HepG2 (cell line): ENCODE measurements around the gene GPS1. TPM values are rescaled to one million over a fixed set of nuclear protein-coding genes. Genes with fewer than 3 reads are reported as not detected.

Experiments
- ATAC-seq: fragments of 200-7000 bp; cut with Tn5 transposase; 3 replicates; pipeline ENCODE4 v1.9.1; 2020; ENCODE audit warnings: mild to moderate bottlenecking, moderate library complexity
- BruUV-seq: library from RNA; stranded (reverse); fragments of 400-500 nt; replicated peaks from 2 replicates; lab custom pipeline; 2021; lab: Mats Ljungman, UMichigan
- CTCF ChIA-PET: fragments of 300-600 bp; formaldehyde crosslinking; extraction: SDS; loops from one replicate; lab custom pipeline; 2021; ENCODE audit warnings: low total read pairs, inconsistent platforms, low intra/inter-chr PET ratio; lab: Yijun Ruan, JAX
- POLR2A ChIA-PET: fragments of 350-600 bp; sonication (Branson Sonifier 250); formaldehyde crosslinking; loops from one replicate; lab custom pipeline; 2020; ENCODE audit warnings: antibody characterized with exemption, inconsistent platforms; lab: Yijun Ruan, JAX
- DNase-seq: peaks from one replicate; pipeline ENCODE4 v3.0.0-alpha.2; 2015; ENCODE audit warnings: low spot score
- FAIRE-seq: peaks from 3 replicates; lab custom pipeline; 2011; peaks lifted over from hg19 to GRCh38; lab: Jason Lieb, UNC
- H2AFZ ChIP-seq: one replicate; pipeline ENCODE4 v1.6.1; 2011; ENCODE audit warnings: low read length, inconsistent platforms
- H3K27ac ChIP-seq: fragments of 300-600 bp; 3 replicates; pipeline ENCODE4 v1.8.0; 2011; ENCODE audit warnings: mixed run types, mild to moderate bottlenecking, mixed read lengths, low read length, inconsistent platforms; ENCODE audit not compliant: insufficient read depth; ENCODE audit errors: extremely low read length
- H3K27me3 ChIP-seq, 2 experiments: fragments of 200-600 bp in 1 of 2; 2 replicates in 1 of 2; 3 replicates in 1 of 2; pipeline versions ENCODE4 v1.6.0 to v1.8.0; 2011; ENCODE audit warnings: low read length in 2 of 2, mild to moderate bottlenecking in 2 of 2, moderate library complexity in 2 of 2, inconsistent platforms in 1 of 2; ENCODE audit not compliant: insufficient read depth in 2 of 2, control insufficient read depth in 1 of 2
- H3K36me3 ChIP-seq, 2 experiments: fragments of 200-600 bp in 1 of 2; replicated peaks in 1 of 2; 2 replicates in 1 of 2; 3 replicates in 1 of 2; pipeline versions ENCODE4 v1.5.1 to v1.8.0; 2011; ENCODE audit warnings: low read length in 2 of 2, inconsistent platforms in 1 of 2; ENCODE audit not compliant: insufficient read depth in 2 of 2, control insufficient read depth in 1 of 2
- H3K4me1 ChIP-seq: 2 replicates; pipeline ENCODE4 v1.5.1; 2012; ENCODE audit warnings: low read length, inconsistent platforms; ENCODE audit not compliant: insufficient read depth
- H3K4me2 ChIP-seq: 2 replicates; pipeline ENCODE4 v1.6.0; 2011; ENCODE audit warnings: low read depth, low read length, inconsistent platforms
- H3K4me3 ChIP-seq, 3 experiments: fragments of 200-600 bp in 1 of 3; sonication (generic), shearing (Covaris generic) in 1 of 3; replicated peaks in 1 of 3; 2 replicates each; pipeline ENCODE4 v1.5.1; 2011 to 2016; ENCODE audit warnings: low read length in 3 of 3, inconsistent platforms in 2 of 3, low read depth in 2 of 3, mild to moderate bottlenecking in 2 of 3, control low read depth in 1 of 3, mixed read lengths in 1 of 3; ENCODE audit not compliant: insufficient read depth in 1 of 3
- H3K79me2 ChIP-seq: one replicate; pipeline ENCODE4 v1.6.1; 2011; ENCODE audit warnings: low read length, inconsistent platforms; ENCODE audit not compliant: insufficient read depth
- H3K9ac ChIP-seq: 2 replicates; pipeline ENCODE4 v1.6.0; 2011; ENCODE audit warnings: mild to moderate bottlenecking, low read depth, low read length, inconsistent platforms; ENCODE audit not compliant: insufficient read depth
- H3K9me3 ChIP-seq: 2 replicates; pipeline ENCODE4 v1.5.1; 2012; ENCODE audit warnings: mild to moderate bottlenecking, low read length
- H4K20me1 ChIP-seq: 2 replicates; pipeline ENCODE4 v1.6.0; 2011; ENCODE audit warnings: inconsistent platforms, mild to moderate bottlenecking, low read length, moderate library complexity; ENCODE audit not compliant: insufficient read depth
- BHLHE40 ChIP-seq: IDR thresholded peaks from 2 replicates; pipeline ENCODE4 v1.6.1; 2011; ENCODE audit warnings: low read length, improper control_type of control experiment
- CBX1 ChIP-seq: IDR thresholded peaks from one replicate; pipeline ENCODE4 v1.6.1; 2016; ENCODE audit warnings: antibody characterized with exemption, low read depth
- GABPA ChIP-seq, 2 experiments: IDR thresholded peaks; 2 replicates each; pipeline ENCODE4 v1.6.1; 2011 to 2016; ENCODE audit warnings: low read depth in 2 of 2, low read length in 1 of 2, missing biosample characterization in 1 of 2, missing genetic modification characterization in 1 of 2
- HMGXB4 ChIP-seq, 2 experiments: sonication (generic) in 1 of 2; formaldehyde crosslinking in 1 of 2; IDR thresholded peaks; 2 replicates each; pipeline versions ENCODE4 v1.4.0 to v1.6.1; 2018 to 2020; ENCODE audit warnings: missing genetic modification reagents in 2 of 2, borderline replicate concordance in 1 of 2, low read depth in 1 of 2, mild to moderate bottlenecking in 1 of 2, missing biosample characterization in 1 of 2
- HNRNPK ChIP-seq: fragments of 200-400 bp; formaldehyde crosslinking; IDR thresholded peaks from 2 replicates; pipeline ENCODE4 v1.6.1; 2018; ENCODE audit warnings: low read length, low read depth, moderate library complexity, mild to moderate bottlenecking; ENCODE audit not compliant: poor library complexity, severe bottlenecking
- IKZF4 ChIP-seq: sonication (generic); formaldehyde crosslinking; IDR thresholded peaks from 2 replicates; pipeline ENCODE4 v1.5.1; 2020; ENCODE audit warnings: borderline replicate concordance, mild to moderate bottlenecking, low read depth, missing genetic modification reagents; ENCODE audit errors: not compliant biosample characterization
- JARID2 ChIP-seq: sonication (generic); formaldehyde crosslinking; IDR thresholded peaks from 2 replicates; pipeline ENCODE4 v1.8.1; 2023; ENCODE audit warnings: missing genetic modification reagents, inconsistent platforms; ENCODE audit not compliant: insufficient replicate concordance
- KDM5B ChIP-seq: sonication (generic); formaldehyde crosslinking; IDR thresholded peaks from 2 replicates; pipeline ENCODE4 v1.4.0; 2020; ENCODE audit warnings: missing genetic modification reagents, mild to moderate bottlenecking, borderline replicate concordance
- MTA3 ChIP-seq: sonication (generic); formaldehyde crosslinking; IDR thresholded peaks from 2 replicates; pipeline ENCODE4 v1.4.0; 2020; ENCODE audit warnings: missing genetic modification reagents
- PBX2 ChIP-seq: IDR thresholded peaks from 2 replicates; pipeline ENCODE4 v1.6.1; 2016; ENCODE audit warnings: control low read depth
- REXO4 ChIP-seq: sonication (generic); formaldehyde crosslinking; IDR thresholded peaks from 2 replicates; pipeline ENCODE4 v1.8.0; 2022; ENCODE audit warnings: missing genetic modification reagents, mild to moderate bottlenecking, borderline replicate concordance
- ZNF292 ChIP-seq: sonication (generic); formaldehyde crosslinking; IDR thresholded peaks from 2 replicates; pipeline ENCODE4 v1.8.1; 2022; ENCODE audit warnings: mild to moderate bottlenecking, low read depth, missing genetic modification reagents, borderline replicate concordance
- ZNF34 ChIP-seq: sonication (generic); formaldehyde crosslinking; IDR thresholded peaks from 2 replicates; pipeline ENCODE4 v1.4.0; 2020; ENCODE audit warnings: mild to moderate bottlenecking, missing genetic modification reagents, borderline replicate concordance
- ZNF552 ChIP-seq: sonication (generic); formaldehyde crosslinking; IDR thresholded peaks from 2 replicates; pipeline ENCODE4 v1.9.0; 2022; ENCODE audit warnings: missing genetic modification reagents, mild to moderate bottlenecking, borderline replicate concordance
- ZNF562 ChIP-seq: sonication (generic); formaldehyde crosslinking; IDR thresholded peaks from 2 replicates; pipeline ENCODE4 v1.8.0; 2022; ENCODE audit warnings: missing genetic modification reagents, borderline replicate concordance
- ZNF563 ChIP-seq: sonication (generic); formaldehyde crosslinking; IDR thresholded peaks from 2 replicates; pipeline ENCODE4 v1.8.0; 2022; ENCODE audit warnings: mild to moderate bottlenecking, moderate library complexity, missing genetic modification reagents
- ZNF776 ChIP-seq: sonication (generic); formaldehyde crosslinking; IDR thresholded peaks from 2 replicates; pipeline ENCODE4 v1.4.0; 2020; ENCODE audit warnings: mild to moderate bottlenecking, missing genetic modification reagents
- ZNF790 ChIP-seq: sonication (generic); formaldehyde crosslinking; IDR thresholded peaks from 2 replicates; pipeline ENCODE4 v1.8.0; 2022; ENCODE audit warnings: missing genetic modification reagents, mild to moderate bottlenecking, borderline replicate concordance
- ZSCAN31 ChIP-seq: sonication (generic); formaldehyde crosslinking; IDR thresholded peaks from 2 replicates; pipeline ENCODE4 v1.5.0; 2020; ENCODE audit warnings: low read depth, mild to moderate bottlenecking, missing genetic modification reagents
- WGBS: methylation state at CpG from one replicate; pipeline ENCODE4 v1.1.6; 2017; ENCODE audit warnings: low lambda C conversion rate; 5-methylcytosine and 5-hydroxymethylcytosine counted together
- in situ Hi-C: cut with HindIII; loops from 2 replicates; pipeline ENCODE4 v1.10.0; 2017; ENCODE audit warnings: low pct_unique_long_range_greater_than_20kb; ENCODE audit not compliant: extremely low pct_ligation_motif_present
- intact Hi-C: fragments of 100-400 bp; cut with micrococcal nuclease; formaldehyde crosslinking; loops from one replicate; pipeline ENCODE4 v1.10.0; 2022; ENCODE audit not compliant: unreplicated experiment
- polyA plus RNA-seq, 8 experiments: library from polyadenylated mRNA; depleted of rRNA in 3 of 8; stranded (reverse) in 7 of 8; unstranded in 1 of 8; fragments of >200 nt; fragmentation: Illumina TruSeq in 4 of 8; extraction: Trizol in 4 of 8; gene quantifications; 2 replicates each; pipeline versions ENCODE4 v1.2.1 to v1.2.3, GENCODE V29; 2011 to 2016; ENCODE audit warnings: low read depth in 4 of 8, missing spikeins in 1 of 8, mixed read lengths in 1 of 8; ENCODE audit not compliant: insufficient read depth in 1 of 8
- total RNA-seq, 5 experiments: library from RNA; depleted of rRNA; stranded (reverse); fragments of >200 nt; fragmentation: Illumina TruSeq; extraction: Trizol; gene quantifications; 2 replicates each; pipeline ENCODE4 v1.2.3, GENCODE V29; 2016; ENCODE audit warnings: low read depth in 1 of 5
- TF ChIP-seq, protein P1 (sequence below): sonication (generic); formaldehyde crosslinking; IDR thresholded peaks from 2 replicates; pipeline ENCODE4 v1.4.0; 2020; ENCODE audit warnings: low read depth, mild to moderate bottlenecking, missing genetic modification reagents

GPS1 gene
- total and polyA plus RNA-seq, 2 of the 13 experiments (the other 11 are each of a cell fraction or from before 2014, with no cell fraction given) = 124 to 128 TPM

GRCh38 chr17:82101301-82101715 lies 49.6 kb downstream of the GPS1 start:
- Histone ChIP-seq H3K9ac (peak overlapping the region; percentile 65), H3K4me3 (peak overlapping the region in 1 of 3 experiments; percentile 54; a peak in 3 of 6 replicates)
- TF ChIP-seq REXO4 (CRISPR knock-in tag) (no peak), HNRNPK (no peak), MTA3 (CRISPR knock-in tag) (no peak), ZNF776 (CRISPR knock-in tag) (0 out of 2 replicates have a peak, but pooled peaks have one; percentile 4), KDM5B (0 out of 2 replicates have a peak, but pooled peaks have one; percentile 9), PBX2 (no peak), ZSCAN31 (CRISPR knock-in tag) (no peak), ZNF292 (CRISPR knock-in tag) (no peak), IKZF4 (CRISPR knock-in tag) (peak; percentile 55), ZNF562 (CRISPR knock-in tag) (no peak), ZNF563 (CRISPR knock-in tag) (peak; percentile 8; the same call in 1 of the 2 replicates), BHLHE40 (no peak), JARID2 (CRISPR knock-in tag) (no peak), ZNF552 (CRISPR knock-in tag) (0 out of 2 replicates have a peak, but pooled peaks have one; percentile 22), ZNF790 (CRISPR knock-in tag) (peak; percentile 71; the same call in 1 of the 2 replicates), CBX1 (no peak), ZNF34 (CRISPR knock-in tag) (no peak), GABPA (IDR thresholded peaks at IDR 0.05; ENCODE audit: low read depth, low read length) (no peak), GABPA (CRISPR knock-in tag; IDR thresholded peaks at IDR 0.05; ENCODE audit: low read depth) (no peak), HMGXB4 (CRISPR knock-in tag; IDR thresholded peaks at IDR 0.05; ENCODE audit: borderline replicate concordance in 1 of 2, low read depth in 1 of 2) (no peak)
- TF ChIP-seq, protein P1, sequence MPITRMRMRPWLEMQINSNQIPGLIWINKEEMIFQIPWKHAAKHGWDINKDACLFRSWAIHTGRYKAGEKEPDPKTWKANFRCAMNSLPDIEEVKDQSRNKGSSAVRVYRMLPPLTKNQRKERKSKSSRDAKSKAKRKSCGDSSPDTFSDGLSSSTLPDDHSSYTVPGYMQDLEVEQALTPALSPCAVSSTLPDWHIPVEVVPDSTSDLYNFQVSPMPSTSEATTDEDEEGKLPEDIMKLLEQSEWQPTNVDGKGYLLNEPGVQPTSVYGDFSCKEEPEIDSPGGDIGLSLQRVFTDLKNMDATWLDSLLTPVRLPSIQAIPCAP (CRISPR knock-in tag) = no peak

More at GRCh38 chr17:82101301-82101715, 49.6 kb downstream of the GPS1 start:
- Histone ChIP-seq H3K27ac (peak overlapping the region; percentile 81), H3K4me2 (peak overlapping the region; percentile 65), H3K27me3 (no peaks in the 10 kb centered on the region; a peak in 1 of 5 replicates), H2AFZ (no peak overlapping the region), H3K4me1 (peaks cover 77% of the 10 kb centered on the region), H4K20me1 (peaks cover 9% of the 10 kb centered on the region), H3K36me3 (peaks cover 0 to 1% of the 10 kb centered on the region in 2 experiments; a peak in 2 of 5 replicates), H3K79me2 (peaks cover 33% of the 10 kb centered on the region), H3K9me3 (no peaks in the 10 kb centered on the region)
- WGBS = 70% methylated on average over 6 of the region's 10 CpGs
- no peak for DNase-seq
- no TSS peak for BruUV-seq
- intact Hi-C loops (loop anchor here (10.0 kb wide), 1 partner anchor 133 kb away; no protein-coding TSS in a partner anchor), in situ Hi-C loops (no loop called here)
- CTCF ChIA-PET = no interaction called here
- ATAC-seq = no peak
- POLR2A ChIA-PET = interaction anchor here (0.9 to 5.9 kb wide), 9 partner anchors 63 to 268 kb away, joined by 3 to 61 read pairs (median 5); partner anchors contain the start of genes CENPX, DCXR, LRRC45 and MCRIP1
- no peak for FAIRE-seq
